Stimulated activated CD8-positive, alpha-beta memory T cell treated with anti-CD3 and anti-CD28 coated beads, Interleukin-4, amount 100 ng/mL, for 48 hours (primary cell): ENCODE measurements around the gene CAMK2B.

Source experiments
- DNase-seq: peaks from one replicate; pipeline ENCODE4 v3.0.0-alpha.2; 2020

CAMK2B gene

DNA sequence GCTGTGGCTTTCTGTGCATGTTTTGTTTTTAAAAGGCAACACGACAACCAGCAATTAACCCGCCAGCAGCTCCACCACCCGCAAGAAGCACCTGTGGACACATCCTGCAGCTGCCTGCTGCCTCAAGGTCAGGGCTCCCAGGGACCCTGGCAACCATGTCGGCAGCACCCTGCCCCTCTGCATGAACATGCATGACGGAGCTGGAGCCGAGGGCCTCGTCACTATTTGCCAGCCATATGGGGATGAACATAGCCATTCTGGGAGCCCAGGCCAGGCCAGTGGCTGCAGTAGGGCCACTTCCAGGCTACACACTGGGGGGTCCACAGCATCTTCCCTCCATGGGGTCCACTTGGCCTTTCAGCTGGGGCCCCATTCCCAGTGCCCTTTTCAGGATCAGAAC lies 52.9 kb downstream of the CAMK2B start:
- DNase-seq: no peak

DNA sequence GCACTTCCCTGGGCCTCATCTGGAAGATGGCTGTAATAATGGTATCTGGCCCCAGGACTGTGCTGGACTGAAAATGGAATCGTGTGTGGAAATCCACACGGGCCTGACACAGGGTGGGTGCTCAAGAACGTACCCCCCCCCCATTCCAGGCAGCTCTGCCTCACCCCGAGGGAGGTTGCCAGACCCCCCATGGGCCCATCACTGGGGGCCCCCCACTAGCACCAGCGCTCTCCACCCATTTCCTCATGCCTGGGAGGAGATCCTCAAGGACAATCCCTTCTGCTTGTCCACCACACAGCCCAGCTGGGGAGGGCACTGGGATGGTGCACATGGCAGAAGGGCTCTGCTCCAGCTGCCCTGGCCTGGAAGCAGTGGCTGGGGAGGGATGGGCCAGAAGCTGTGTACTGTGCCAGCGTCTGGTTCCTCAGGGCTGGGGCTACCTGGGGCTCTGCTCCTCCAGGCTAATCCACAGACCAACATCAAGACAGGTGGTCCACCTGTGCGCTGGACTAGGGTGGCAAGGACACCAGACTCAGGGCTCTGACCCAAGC lies 55.4 kb downstream of the CAMK2B start:
- DNase-seq: no peak

DNA sequence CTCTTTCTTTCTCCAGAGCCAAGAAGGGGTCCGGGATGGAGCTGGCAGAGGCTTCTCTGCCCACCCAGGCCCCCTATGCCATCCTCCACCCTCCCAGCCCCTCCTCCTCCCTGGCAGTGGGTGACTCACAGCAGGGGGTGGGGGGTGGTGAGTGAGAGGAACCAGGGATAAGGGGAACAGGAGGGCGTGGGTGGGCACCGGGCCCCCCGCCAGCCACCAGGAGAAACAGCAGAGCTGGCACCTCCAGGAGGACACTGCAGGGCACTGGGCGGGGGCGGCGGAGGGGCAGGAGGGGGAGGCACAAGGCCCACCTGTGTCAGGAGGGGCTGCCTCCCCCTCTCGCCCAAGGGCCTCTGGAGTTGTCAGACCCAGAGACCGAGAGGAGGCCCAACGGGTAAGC lies 56.0 kb downstream of the CAMK2B start:
- no peak for DNase-seq

DNA sequence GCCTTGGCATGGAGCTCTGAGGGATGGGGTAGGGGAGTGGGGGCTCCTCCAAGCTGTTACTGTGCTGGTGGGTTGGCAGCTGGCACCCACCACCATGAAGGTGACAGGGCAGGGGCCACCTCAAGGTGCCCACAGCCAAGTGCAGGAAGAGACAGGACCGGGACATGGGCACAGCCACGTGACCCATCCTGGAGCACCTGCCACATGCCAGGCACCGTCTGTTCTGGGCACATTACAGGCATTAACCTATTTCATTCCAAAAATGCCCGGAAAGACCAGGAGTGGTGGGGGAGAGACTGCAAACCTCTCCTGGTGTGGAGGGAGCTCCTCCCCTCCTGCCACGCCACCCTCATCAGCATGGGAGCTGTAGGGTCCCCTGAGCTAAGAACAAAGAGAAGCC lies 56.7 kb downstream of the CAMK2B start:
- DNase-seq: no peak

DNA sequence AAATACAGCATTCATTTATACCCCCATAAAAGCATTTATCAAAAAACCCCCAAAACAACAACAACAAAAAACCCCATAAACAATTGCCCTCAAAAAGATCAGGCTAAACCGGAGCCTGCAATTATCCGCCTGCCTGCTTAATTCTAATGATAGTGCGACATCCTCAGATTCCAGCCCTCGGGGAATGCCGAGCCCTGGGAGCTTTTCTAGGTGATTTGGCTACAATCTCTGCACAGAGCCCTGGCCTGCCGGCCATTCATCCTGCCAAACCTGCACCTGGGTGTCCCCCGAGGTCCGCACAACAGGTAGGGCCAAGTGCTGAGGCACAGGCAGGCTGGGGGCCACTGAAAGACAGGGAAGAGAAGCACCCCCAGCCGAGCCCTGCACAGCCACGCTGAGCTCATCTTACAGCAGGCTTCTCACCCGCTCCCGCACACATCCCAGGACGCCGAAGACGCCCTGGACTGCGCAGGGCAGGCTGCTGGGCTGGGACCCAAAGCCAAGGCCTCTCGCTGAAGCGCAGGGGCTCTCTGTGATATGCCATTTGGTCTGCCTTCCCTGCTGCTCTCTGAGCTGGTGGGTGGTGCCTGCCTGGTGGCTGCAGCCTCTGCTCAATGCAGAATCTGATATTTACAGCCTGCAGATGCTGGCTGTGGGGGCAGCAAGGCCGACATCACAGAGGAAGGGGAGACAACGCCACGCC lies 57.5 kb downstream of the CAMK2B start:
- DNase-seq: no peak

DNA sequence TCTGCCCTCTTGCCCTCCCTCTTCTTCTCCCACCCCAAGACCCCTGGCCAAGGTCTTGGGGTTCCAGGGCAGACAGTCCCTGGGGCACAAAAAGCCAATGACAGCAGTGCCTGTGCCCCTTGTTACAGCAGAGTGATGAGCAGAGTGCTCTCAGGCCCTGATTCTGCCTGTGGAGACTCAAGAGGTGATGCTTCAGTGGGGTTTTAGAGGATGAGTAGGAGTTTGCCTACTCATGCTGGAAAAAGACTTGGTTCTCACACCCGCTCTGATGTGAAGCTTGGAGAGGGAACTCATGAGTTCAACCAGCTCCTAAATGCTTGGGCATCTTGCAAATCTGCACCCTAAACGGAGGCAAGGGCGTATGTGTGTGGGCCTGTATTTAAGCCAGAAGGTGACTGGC lies 58.2 kb downstream of the CAMK2B start:
- DNase-seq: no peak

DNA sequence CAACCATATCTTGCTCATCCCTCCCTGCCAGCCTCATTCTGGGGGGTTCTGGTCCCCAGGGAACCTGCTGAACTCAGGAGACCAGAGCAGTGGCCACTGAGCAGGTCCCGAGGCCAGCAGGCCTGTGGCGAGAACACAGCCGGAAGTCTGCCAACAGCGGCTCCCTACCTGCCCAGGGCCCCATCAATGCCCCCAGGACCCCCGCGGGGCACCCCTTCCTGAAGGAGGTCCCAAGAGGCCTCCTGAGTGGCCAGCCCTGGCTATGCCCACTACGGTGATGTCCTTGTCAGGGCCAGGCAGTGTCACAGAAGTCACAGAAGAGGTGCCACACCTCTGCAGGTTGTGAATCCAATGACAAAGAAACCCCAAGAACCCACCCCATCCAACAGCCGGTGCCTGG lies 58.9 kb downstream of the CAMK2B start:
- no peak for DNase-seq

DNA sequence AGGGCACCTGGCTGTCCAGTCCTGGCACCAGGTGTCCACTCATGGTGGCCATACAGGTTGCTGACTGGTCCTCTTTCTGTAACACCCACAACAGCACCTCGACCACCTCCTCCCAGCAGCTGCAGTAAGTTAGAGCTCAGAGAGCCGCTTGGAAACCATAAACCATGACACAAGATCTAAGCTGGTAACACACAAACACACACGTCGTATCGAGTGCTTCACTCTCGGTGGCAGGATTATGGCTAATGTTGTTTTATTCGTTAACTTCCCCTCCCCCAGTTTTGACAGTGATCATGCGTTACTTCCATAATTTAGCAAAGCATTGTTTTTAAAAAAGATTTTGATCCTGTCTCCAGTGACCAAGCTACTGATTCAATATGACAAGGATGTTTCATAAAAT lies 59.7 kb downstream of the CAMK2B start:
- no peak for DNase-seq

DNA sequence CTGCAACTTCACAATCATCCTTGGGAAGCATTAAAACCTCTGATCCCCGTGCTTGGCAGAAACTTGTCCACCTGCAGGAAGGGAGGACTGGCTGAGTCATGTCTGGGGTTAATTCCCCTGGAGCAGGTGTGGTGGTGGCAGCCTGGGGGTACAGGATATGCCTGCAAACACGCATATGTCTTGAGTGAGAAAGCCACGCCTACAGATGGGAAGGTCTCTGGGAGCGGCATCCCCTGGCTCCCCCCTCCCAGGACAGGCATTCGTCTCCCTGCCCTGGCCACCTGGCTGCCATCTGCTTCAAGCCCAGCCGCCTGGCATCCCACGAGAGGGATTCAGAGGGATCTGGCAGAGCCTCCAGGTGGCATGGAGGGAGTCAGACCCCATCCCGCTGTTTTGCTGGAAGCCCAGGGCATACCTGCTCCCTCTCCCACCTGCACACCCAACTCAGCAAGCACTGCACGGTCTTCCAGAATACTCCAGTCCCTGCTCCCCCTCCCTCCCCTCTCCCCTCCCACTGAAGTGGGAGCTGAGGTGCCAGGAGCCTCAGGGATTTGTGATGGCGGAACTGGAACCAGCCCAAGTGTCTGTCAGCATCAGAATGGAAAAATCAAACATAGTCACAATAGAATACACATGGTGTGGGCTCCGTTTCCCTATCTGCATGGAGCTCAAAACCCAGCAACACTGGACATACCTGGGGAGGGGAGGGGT lies 61.0 kb downstream of the CAMK2B start:
- DNase-seq: no peak

DNA sequence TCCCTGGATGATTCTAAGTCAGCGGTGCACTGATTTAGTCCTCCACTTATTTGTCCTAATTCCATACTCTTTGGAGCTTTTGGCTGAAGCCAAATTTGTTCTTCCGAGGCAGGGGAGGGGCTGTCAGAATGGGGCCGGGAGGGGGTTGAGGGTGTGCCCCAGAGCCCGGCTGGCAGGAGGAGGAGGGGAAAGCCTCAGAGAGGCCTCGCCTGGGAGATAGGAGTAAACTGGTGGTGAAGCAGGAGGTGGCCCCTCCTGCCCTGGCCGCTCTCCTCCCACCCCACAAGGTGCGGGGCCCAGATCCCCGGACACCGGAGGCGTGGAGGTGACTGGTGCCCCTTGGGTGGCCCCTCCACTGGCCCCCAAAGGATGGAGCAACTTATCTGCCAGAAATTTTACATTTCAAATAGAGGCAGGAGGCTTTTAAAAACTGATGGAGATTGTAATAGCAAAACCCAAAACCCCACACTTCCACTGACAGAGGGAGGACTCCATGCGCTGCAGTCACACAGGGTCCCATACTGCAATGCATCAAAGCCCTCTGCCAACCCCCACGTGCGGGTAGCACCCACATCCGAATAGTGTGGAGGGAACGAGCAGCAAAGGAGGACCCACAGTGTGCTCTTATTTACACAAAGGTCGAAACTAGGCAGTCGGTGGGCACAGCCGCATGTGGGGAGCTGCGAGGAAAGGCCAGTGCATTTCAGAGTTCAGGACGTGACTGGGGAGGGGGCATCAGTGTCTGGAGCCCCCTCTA lies 61.9 kb downstream of the CAMK2B start:
- no peak for DNase-seq

DNA sequence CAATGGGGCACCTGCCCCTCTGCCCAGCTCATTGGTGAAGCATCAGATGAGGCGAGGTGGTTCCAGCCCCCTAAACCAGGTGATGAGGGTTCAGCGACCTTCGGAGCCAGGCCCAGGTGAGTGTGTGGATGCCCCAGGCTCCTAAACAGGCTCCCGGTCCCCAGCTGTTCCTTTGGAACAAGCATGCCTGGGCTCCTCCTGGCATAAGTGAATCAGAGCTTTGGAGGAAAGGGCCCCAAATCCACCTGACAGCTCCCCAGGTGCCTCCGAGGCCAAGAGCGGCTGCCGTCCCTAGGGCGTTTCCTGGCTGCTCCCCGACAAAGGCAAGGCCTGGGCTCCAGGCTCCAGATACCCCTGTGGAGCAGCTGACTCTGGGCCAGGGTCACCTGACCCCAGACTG lies 63.4 kb downstream of the CAMK2B start:
- DNase-seq: no peak

DNA sequence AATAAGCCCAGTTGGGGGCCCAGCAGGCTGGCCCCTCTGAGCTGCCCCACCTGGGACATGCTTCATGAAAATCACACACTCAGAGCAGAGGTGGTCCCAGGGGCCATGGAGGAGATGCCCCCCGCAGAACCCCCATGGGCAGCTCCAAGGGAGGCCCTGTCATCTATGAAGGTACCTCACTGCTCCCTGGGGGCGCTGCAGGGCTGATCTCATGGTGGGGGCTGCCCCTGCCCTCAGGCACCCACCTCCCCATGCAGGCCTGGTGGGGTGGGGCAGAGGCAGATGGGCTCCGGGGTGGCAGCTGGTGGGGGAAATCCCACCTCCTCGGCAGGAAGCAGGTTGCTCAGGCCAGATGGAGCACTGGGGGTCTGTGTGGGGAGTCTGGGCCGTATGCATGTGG lies 64.2 kb downstream of the CAMK2B start:
- no peak for DNase-seq

DNA sequence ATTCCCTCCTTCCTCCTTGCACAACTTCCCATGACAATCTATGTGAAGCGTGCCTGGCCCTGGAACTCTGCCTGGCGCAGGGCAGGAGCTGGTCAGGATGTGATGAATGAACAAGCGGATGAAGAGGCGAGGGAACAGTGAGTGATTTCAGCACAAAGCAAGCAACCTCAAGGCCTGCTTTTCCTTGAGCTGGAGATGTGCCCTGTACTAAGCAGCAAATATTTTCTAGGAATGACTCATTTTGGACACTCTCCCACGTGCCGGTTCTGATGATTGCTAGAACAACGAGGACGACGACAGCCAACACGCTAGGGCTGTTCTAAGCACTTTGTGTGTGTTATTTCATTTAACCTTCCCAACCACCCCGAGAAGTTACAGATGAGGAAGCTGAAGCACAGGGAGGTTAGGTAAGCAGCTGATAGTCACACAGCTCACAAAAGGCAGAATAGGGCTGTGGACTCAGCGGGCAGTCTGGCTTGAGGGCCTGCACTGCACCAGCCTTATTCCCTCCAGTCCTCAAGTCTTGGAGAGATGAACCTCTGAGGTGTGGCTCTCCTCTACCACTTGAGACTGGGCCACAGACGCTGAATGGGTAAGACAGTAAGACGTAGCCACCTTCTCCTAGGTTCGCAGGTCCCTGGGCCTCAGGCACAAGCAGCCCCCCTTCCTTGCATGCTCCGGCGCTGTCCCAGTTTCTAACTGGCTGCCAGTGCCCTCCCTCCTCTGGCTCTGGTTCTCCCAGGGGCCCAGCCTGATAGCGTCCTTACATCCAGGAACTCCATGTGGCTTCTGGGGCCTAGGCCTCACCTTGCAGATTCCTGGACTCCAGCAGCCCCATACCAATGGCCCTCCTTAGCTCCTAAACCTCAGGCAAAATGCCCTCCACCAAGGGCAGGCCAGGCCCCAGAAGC lies 65.6 kb downstream of the CAMK2B start:
- no peak for DNase-seq

DNA sequence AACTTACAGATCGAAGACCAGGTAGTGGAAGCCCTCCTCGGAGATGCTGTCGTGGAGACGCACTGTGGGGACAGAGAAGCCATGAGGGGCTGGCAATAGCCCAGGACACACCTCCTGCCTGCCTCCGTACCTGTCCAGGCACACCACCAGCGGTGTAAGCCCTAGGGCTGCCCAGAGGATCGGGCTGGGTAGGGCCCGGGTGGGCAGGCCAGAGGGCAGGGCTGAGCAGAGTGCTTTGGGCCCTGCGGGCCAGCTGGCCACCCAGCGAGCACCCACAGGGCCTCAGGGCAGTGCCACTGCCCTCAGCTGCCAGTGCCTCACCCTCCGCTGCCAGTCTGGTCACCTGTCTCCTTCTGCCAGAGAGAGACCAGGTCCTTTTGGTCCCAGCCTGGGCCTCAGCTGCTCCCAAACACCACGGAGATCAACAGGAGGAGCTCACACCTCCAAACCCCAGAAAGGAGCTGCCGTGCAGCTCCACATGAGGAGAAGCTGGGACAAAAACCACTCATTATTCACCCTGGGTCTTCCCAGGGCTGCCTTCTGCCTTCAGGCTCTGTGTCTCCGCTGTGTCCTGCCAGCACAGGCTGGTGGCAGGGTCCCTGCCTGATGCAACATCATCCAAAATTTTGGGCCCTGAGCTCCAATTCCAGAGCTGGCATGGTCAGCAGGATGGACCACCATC lies 66.4 kb downstream of the CAMK2B start:
- DNase-seq: no peak

DNA sequence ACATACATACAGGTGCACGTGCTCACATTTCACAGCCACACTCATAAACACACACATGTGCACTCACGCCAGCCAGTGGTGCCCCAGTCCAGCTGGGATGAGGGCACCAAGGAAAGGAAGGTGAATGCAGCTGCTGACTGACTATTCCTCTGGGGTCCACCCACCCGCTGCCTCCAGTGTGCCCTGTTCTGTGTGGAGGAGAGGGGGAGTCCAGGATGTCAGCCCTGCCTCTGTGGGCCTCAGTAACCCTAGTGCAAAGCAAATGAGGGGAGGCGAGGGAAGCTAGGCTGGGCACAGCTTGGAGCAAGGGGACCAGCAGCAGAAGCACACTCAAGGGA lies 67.0 kb downstream of the CAMK2B start:
- DNase-seq: peak; percentile 41

DNA sequence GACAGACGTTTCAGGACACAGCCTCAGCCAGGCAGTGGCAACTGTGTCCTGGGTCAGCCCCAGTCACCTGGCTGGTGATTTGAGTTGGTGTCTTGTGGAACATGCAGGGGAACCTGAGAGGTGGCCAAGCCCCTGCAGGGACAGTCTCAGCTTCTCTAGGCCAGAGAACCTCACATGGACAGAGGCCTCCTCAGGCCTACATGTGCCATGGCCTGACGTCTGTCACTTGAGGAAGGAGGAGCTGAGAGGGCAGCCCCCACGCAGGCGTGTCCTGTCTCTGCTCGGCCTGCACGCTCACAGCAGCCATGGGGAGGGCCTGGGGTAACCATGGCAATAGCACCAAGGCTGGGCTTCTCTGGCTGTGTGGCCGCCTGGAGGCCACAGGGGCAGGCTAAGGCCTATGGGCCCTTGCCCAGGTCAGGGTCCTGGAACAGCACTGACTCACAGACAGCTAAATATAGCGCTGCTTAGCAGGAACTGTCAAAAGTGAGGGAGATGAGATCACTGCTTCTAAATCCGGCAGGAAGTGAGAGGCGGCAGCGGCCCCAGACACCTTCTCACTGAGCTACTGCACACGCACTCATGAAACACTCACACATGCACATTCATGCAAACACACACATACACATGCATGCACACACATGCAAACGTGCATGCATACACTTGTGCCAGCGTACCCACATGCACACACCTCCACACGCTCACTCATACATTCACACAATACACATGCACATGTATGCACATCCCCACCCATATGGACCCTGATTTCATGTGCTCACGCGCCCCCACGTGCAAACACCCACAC lies 67.6 kb downstream of the CAMK2B start:
- peak; percentile 77 for DNase-seq

DNA sequence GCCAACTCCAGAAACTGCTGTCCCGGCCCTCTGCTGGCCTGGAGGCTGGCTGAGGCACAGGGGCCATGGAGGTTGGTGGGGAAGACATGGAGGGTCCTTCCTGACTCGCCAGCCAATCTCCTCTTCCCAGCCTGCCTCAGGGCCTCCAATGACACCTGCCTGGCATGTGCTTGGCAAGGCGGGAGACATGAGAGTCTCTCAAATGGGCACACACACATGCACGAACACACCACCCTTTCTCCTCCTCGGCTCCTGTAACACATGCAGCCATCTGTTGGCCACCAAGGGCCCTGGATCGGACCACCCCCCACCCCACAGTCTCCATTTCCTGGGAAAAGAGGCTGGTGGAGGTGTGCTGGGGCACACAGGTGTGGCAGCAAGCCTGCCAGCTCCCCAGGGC lies 68.2 kb downstream of the CAMK2B start:
- peak; percentile 28 for DNase-seq

DNA sequence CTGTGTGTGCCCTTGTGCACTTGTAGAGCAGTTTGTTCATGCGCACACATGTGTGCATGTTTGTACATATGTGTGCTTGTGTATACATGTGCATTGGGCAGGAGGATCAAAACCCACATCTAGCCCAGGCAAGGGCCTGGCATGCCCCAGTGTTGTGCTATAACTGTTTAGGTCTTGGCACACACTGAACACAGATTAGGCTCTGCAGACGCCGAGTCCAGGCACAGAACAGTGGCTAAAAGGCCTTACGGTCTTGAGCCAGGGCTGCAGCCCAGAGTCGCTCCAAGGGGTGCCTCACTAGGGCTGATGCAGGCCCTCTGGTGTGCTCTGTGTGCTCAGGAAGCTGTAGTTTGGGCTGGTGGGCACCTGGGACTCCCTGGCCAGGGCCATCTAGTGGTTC lies 68.9 kb downstream of the CAMK2B start:
- no peak for DNase-seq

DNA sequence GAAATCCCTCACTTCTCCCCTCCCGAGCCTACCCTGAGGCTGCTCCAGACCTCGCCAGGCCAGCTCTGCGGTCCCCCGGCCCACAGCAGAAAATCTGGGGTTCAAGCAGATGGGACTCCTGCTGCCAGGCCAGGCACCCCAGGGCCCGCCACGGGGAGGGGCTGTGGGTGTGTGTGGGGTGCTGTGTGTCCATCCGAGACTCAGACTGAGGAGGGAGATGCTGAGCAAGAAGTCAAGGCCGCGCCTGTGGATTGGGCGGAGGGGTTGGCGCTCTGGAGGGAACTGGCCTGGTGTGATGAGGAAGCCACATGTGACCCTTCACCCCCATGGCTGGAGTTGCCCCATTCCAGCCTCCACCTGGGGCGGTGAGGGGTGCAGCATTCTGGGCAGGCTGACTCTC lies 73.5 kb downstream of the CAMK2B start:
- no peak for DNase-seq

DNA sequence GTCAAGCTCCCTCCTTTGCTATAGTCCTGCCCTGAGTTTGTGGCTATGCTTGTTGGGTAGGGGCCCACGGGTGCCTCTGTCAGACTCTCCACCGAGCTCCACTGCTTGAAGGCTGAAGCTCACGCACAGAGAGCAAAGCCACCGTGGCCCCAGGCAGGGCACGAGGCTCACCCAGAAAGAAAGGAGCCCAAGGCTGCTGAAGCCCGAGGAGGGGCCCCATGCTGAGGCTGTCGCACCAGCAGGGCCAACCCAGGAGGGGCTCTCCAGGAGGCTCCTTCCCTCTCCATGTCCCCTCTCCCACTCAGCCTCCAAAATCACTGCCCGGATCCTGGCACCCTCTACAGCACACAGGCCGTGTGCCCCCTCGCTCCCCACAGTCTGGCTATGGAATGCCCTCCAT lies 74.1 kb downstream of the CAMK2B start:
- no peak for DNase-seq

DNA sequence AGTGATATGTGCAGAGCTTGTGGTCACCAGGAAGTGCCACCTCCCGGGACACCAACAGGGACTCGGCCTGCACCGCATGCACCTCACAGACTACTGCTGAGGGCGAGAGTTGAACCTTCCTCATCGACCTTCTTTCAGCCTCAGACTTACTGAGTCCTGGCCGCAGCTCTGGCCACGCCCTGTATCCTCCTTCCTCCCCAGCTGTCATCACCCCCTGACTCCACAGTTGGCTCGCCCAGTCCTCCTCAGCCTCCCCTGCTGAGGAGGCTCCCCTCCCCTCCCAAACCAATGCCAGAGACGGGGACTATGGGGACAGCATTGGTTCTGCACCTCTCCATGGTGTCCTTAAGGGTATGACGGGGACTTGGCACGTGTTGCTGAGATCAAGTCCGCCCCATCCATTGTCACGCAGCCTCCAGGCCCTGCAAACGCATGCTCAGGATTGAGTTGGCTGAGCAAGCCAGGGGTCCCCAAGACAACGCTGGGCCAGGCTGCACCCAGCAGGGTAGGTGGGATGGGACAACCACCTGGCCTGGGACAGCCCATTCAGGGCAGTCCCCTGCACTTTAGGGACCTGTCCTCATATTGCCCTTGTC lies 75.7 kb downstream of the CAMK2B start:
- DNase-seq: no peak
